Right kidney (tissue), 1 donor: ENCODE measurements around the gene IL1RN.
A peak's percentile ranks its signal among the peaks of the same experiment; 100 is the strongest.

Source experiments
- DNase-seq: peaks from one replicate; pipeline ENCODE4 v3.0.0-alpha.2; 2016

Gene IL1RN

GRCh38 chr2:113127646-113128570 is 510 bp downstream of the IL1RN start:
- no peak for DNase-seq

GRCh38 chr2:113129519-113130078 is 2.2 kb downstream of the IL1RN start:
- DNase-seq, result no peak

- no peak for DNase-seq
These were observed 4.2 kb downstream of the IL1RN start for GRCh38 chr2:113131352-113132185.

DNA sequence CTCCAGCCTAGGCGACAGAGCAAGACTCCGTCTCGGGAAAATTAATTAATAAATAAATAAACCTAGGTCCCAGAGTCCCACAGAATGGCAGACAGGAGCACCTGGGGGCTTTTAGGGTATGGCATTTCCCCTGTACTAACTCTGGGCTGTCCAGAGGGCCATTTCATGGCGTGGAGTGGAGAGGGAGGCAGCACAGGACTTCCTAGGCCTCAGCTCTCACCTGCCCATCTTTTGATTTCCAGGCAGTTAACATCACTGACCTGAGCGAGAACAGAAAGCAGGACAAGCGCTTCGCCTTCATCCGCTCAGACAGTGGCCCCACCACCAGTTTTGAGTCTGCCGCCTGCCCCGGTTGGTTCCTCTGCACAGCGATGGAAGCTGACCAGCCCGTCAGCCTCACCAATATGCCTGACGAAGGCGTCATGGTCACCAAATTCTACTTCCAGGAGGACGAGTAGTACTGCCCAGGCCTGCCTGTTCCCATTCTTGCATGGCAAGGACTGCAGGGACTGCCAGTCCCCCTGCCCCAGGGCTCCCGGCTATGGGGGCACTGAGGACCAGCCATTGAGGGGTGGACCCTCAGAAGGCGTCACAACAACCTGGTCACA is 5.1 kb downstream of the IL1RN start:
- DNase-seq, result no peak

DNA sequence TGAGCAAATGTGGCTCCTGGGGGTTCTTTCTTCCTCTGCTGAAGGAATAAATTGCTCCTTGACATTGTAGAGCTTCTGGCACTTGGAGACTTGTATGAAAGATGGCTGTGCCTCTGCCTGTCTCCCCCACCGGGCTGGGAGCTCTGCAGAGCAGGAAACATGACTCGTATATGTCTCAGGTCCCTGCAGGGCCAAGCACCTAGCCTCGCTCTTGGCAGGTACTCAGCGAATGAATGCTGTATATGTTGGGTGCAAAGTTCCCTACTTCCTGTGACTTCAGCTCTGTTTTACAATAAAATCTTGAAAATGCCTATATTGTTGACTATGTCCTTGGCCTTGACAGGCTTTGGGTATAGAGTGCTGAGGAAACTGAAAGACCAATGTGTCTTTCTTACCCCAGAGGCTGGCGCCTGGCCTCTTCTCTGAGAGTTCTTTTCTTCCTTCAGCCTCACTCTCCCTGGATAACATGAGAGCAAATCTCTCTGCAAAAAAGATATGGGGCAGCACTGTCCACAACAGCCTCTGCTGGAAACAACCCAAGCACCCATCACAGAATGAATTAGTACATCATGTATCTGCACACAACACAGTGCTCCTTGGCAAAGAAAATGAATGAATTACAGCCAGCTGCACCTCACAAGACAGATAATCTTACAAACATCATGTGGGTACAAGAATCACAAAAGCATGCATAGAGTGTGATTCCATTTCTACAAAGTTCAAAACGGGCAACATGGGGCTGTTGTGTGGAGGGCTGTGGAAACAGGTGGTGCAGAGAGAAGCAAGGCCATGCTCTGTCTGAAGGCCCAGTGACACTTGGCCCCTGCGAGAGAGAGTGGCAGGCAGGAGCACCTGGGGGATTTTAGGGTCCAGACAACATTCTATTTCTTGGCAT is 6.6 kb downstream of the IL1RN start:
- DNase-seq, result no peak

GRCh38 chr2:113134717-113135116 is 7.3 kb downstream of the IL1RN start:
- DNase-seq, result no peak

GRCh38 chr2:113135317-113135716 is 7.9 kb downstream of the IL1RN start:
- DNase-seq, result no peak

GRCh38 chr2:113136828-113137775 is 9.7 kb downstream of the IL1RN start:
- peak; percentile 20 for DNase-seq

DNA sequence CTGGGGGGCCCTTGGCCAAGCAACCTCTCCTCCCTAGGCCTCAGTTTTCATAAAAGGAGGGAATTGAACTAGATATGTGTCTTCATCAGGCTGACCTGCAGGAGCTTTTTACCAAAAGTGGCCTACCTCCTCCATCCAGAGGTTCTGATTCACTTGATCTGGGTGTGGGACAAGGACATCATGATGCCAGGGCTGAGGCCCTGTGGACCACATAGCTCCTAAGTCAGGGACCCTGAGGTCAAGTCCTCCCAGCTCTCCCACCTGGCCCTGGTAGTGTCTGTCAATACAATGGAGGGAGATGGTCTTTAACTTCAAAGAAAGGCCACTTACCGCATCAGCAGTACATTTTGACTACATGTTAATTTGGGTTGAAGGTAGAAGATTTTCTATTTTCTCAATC is 10.4 kb downstream of the IL1RN start:
- no peak for DNase-seq

DNA sequence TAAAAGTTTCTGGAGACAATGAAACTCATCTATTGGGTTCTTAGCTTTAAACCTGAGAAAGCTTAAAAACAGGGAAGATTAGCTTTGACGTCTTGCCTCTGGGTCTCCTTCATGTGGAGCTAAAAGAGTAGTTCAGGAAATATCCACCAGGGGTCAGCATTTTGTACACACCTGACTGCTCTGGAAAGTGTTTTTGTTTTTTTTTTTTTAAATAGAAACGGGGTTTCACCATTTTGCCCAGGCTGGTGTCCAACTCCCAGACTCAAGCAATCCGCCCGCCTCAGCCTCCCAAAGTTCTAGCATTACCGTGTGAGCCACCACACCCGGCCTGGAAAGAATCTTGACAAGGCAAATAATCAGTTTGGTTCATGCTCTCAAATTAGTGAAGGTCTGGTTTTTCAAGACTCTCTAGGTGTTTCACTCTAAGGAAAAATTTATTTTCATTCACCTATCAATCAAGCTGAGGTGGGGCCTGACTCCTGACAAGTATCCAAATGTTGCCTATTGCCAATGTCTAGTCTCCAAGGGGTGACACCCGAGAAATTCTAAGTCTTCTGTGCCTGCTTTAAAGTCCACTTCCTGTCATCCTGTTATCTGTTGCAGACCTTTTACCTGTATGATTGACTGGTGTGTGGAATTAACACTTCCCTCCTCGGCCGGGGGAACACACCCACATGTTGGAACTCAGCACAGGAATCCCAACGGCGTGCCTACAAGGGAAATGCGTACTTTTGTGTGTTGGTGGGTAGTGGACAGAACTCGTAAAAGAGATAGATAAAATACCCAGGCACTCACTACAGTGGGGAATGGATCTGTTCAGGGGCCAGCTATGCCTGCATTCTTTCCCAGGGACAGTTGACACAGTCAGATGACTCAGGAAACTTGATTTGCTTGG is 11.3 kb downstream of the IL1RN start:
- DNase-seq, result peak; percentile 51

GRCh38 chr2:113141451-113141850 is 14.1 kb downstream of the IL1RN start:
- no peak for DNase-seq

DNA sequence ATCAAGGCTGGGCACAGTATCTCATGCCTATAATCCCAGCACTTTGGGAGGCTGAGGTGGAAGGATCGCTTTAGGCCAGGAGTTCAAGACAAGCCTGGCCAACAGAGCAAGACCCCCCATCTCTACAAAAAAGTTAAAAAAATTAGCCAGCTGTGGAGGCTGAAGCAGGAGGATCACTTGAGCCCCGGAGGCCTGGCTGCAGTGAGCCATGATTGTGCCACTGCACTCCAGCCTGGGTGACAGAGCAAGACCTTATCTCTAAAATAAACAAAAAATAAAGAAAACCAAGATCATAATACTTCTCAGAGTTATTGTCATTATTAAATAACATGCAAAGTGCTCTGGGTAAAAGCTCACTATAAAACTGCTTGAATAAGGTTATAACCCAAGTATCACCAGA is 14.9 kb downstream of the IL1RN start:
- no peak for DNase-seq

DNA sequence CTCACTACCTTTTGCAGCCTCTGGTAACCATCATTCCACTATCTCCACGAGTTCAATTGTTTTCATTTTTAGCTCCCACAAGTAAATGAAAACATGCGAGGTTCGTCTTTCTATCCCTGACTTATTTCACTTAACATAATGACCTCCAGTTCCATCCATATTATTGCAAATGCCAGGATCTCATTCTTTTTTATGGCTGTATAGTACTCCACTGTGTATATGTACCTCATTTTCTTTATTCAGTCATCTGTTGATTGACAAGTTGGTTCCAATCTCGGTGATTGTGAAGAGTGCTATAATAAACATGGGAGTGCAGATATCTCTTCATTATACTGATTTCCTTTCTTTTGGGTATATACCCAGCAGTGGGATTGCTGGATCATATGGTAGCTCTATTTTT is 16.9 kb downstream of the IL1RN start:
- no peak for DNase-seq

DNA sequence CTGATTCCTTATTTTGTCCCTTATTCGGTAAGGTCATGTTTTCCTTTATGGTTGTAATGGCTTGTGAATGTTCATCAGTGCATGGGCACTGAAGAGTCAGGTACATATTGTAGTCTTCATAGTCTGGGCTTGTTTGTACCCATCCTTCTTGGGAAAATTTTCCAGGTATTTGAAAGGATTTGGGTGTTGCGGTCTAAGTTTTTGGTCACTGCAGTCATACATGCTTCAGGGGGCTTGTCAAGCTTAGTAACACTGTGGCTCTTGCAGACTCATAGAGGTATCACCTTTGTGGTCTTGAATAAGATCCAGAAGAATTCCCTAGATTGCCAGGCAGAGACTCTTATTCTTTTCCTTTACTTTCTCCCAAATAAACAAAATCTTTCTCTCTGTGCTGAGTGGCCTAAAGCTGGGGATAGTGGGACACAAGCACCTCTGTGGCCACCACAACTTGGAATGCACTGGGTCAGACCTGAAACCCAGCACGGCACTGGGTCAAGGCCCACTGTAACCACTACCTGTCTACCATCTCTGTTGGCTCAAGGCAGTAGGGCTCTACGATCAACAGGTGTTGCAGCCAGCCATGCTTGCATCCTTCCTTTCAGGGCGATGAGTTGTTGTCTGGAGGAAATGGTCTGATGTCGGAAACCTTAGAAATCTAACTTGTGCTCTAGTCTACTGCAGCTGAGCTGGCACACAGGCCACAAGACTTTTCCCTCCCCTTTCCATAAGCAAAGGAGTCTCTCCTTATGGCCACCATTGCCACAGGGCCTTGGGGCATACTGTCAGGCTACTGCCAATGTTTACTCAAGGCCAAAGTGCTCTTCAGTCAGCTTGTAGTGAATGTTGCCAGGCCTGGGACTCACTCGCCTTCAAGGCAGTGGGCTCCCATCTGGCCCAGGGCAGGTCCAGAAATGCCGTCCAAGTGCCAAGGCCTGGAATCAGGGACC is 21.5 kb downstream of the IL1RN start:
- DNase-seq, result no peak

- no peak for DNase-seq
These were observed 22.3 kb downstream of the IL1RN start for GRCh38 chr2:113149553-113150257.

DNA sequence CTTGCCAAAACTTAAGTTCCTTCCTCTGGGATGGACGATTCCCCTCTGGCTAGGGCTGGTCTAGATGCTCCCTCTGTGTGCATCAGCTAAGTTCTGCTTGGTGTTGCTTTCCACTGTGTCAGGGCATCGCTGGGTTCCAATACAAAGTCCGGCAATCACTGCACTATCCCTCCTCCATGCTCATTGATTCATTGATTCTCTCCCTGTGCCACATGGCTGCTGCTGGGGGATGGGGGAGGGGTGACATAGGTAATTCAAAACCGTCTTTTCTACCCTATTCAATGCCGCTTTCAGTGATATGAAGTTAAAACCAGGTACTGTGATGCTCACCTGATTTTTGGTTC is 22.8 kb downstream of the IL1RN start:
- no peak for DNase-seq

DNA sequence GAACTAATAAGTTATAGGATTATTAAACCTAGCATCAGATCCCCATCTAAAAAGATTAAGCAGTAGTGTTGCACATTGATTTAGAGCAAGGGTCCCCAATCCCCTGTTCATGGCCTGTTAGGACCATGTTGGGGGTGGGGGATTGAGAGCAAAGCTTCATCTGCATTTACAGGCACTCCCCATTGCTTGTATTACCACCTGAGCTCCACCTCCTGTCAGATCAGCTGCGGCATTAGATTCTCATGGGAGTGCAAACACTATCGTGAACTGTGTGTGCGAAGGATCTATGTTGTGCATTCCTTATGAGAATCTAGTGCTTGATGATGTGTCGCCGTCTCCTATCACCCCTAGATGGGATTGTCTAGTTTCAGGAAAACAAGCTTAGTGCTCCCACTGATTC is 27.9 kb downstream of the IL1RN start:
- DNase-seq, result no peak
